K562 (cell line): ENCODE measurements around the gene MRPL40. TPM values are rescaled to one million over a fixed set of nuclear protein-coding genes. Genes with fewer than 3 reads are reported as not detected.

Experiments
- CCNT2 ChIP-seq: IDR thresholded peaks from 2 replicates; pipeline ENCODE4 v1.6.1; 2011; ENCODE audit warnings: borderline replicate concordance, low read depth, mild to moderate bottlenecking, moderate library complexity, mixed read lengths, low read length; ENCODE audit not compliant: insufficient read length; ENCODE audit errors: extremely low read depth
- CREBBP ChIP-seq: IDR thresholded peaks from one replicate; pipeline ENCODE4 v1.6.1; 2012; ENCODE audit warnings: low read depth, mild to moderate bottlenecking, control low read depth, inconsistent platforms, low read length
- CSDE1 ChIP-seq, 2 experiments: fragments of 450-650 bp; IDR thresholded peaks; 2 replicates each; pipeline ENCODE4 v1.6.1; 2016; ENCODE audit warnings: mild to moderate bottlenecking in 1 of 2
- E4F1 ChIP-seq: fragments of 250-450 bp; sonication (Bioruptor Pico); IDR thresholded peaks from 2 replicates; pipeline ENCODE4 v1.5.0; 2021; ENCODE audit warnings: mild to moderate bottlenecking, borderline replicate concordance
- EP400 ChIP-seq: fragments of 450-650 bp; IDR thresholded peaks from 2 replicates; pipeline ENCODE4 v1.6.1; 2017; ENCODE audit warnings: antibody characterized with exemption, mild to moderate bottlenecking, moderate library complexity
- HOXB6 ChIP-seq: fragments of 250-450 bp; sonication (Bioruptor Pico); IDR thresholded peaks from 2 replicates; pipeline ENCODE4 v1.5.1; 2022; ENCODE audit warnings: mild to moderate bottlenecking, borderline replicate concordance
- KLF6 ChIP-seq: fragments of 250-450 bp; sonication (Bioruptor Pico); IDR thresholded peaks from 2 replicates; pipeline ENCODE4 v1.4.0; 2020; ENCODE audit warnings: mild to moderate bottlenecking, moderate library complexity, borderline replicate concordance
- MIER1 ChIP-seq: fragments of 450-650 bp; IDR thresholded peaks from 2 replicates; pipeline ENCODE4 v1.6.1; 2016; ENCODE audit warnings: antibody characterized with exemption, mild to moderate bottlenecking, low read depth
- MYC ChIP-seq, 2 experiments: fragments of 250-450 bp in 1 of 2; sonication (Bioruptor Pico) in 1 of 2; IDR thresholded peaks; 2 replicates each; pipeline versions ENCODE4 v1.5.1 to v1.6.1; 2012 to 2021; ENCODE audit warnings: low read depth in 2 of 2, borderline replicate concordance in 1 of 2, improper control_type of control experiment in 1 of 2, low read length in 1 of 2, mild to moderate bottlenecking in 1 of 2, moderate library complexity in 1 of 2
- NR2C2 ChIP-seq, 2 experiments: fragments of 200-800 bp in 1 of 2; sonication (Bioruptor generic) in 1 of 2; sonication (generic) in 1 of 2; formaldehyde crosslinking in 1 of 2; IDR thresholded peaks; 2 replicates each; pipeline versions ENCODE4 v1.6.1 to v1.8.0; 2016 to 2022; ENCODE audit warnings: mild to moderate bottlenecking in 1 of 2, missing compliant biosample characterization in 1 of 2, missing genetic modification characterization in 1 of 2, missing genetic modification reagents in 1 of 2
- POU5F1 ChIP-seq: fragments of 150-350 bp; IDR thresholded peaks from 2 replicates; pipeline ENCODE4 v1.6.1; 2014; ENCODE audit warnings: borderline replicate concordance, low read length, low read depth, mild to moderate bottlenecking; ENCODE audit not compliant: partially characterized antibody
- RBM17 ChIP-seq: fragments of 200-400 bp; formaldehyde crosslinking; IDR thresholded peaks from 2 replicates; pipeline ENCODE4 v1.6.1; 2017; ENCODE audit warnings: low read depth, mild to moderate bottlenecking, low read length, borderline replicate concordance
- STAG1 ChIP-seq: sonication (generic); formaldehyde crosslinking; IDR thresholded peaks from 2 replicates; pipeline ENCODE4 v1.5.0; 2020; ENCODE audit warnings: missing genetic modification reagents, borderline replicate concordance
- ZC3H11A ChIP-seq: IDR thresholded peaks from 2 replicates; pipeline ENCODE4 v1.6.1; 2012; ENCODE audit warnings: low read depth, low read length, improper control_type of control experiment
- ZFPM2 ChIP-seq: fragments of 250-450 bp; sonication (Bioruptor Pico); IDR thresholded peaks from 2 replicates; pipeline ENCODE4 v1.5.1; 2022; ENCODE audit warnings: mild to moderate bottlenecking
- ZNF354B ChIP-seq: fragments of 250-450 bp; sonication (Bioruptor Pico); IDR thresholded peaks from 2 replicates; pipeline ENCODE4 v1.4.0; 2020
- ZNF408 ChIP-seq: fragments of 250-450 bp; sonication (Bioruptor Pico); IDR thresholded peaks from 2 replicates; pipeline ENCODE4 v1.4.0; 2020; ENCODE audit warnings: low read depth, mild to moderate bottlenecking, moderate library complexity
- polyA plus RNA-seq, 8 experiments: library from polyadenylated mRNA; depleted of rRNA in 4 of 8; stranded (reverse) in 5 of 8; unstranded in 3 of 8; fragments of >200 nt; fragmentation: Nextera tagmentation in 2 of 8; fragmentation: Illumina TruSeq in 1 of 8; extraction: Ambion mirVana in 2 of 8; extraction: Trizol in 1 of 8; gene quantifications; 2 replicates each; pipeline versions ENCODE4 v1.2.1 to v1.2.3, GENCODE V29; 2011 to 2014; ENCODE audit warnings: inconsistent platforms in 1 of 8, missing spikeins in 1 of 8
- total RNA-seq, 7 experiments: library from RNA; depleted of rRNA in 6 of 7; stranded (reverse); fragments of >200 nt in 6 of 7; fragmentation: Illumina TruSeq in 2 of 7; extraction: Trizol in 2 of 7; gene quantifications; 2 replicates each; pipeline versions ENCODE4 v1.2.1 to v1.2.3, GENCODE V29; 2011 to 2021; ENCODE audit warnings: low replicate concordance in 1 of 7
- TF ChIP-seq, protein P1 (sequence below): fragments of 250-450 bp; sonication (Bioruptor Pico); IDR thresholded peaks from 2 replicates; pipeline ENCODE4 v1.8.0; 2022; ENCODE audit warnings: inconsistent platforms, mild to moderate bottlenecking, moderate library complexity, borderline replicate concordance
- TF ChIP-seq, protein P2 (sequence below): IDR thresholded peaks from 3 replicates; pipeline ENCODE4 v1.6.1; 2011; ENCODE audit warnings: borderline replicate concordance, mild to moderate bottlenecking; ENCODE audit not compliant: insufficient read length, insufficient read depth

The MRPL40 gene
- total and polyA plus RNA-seq, 9 of the 15 experiments (the other 6 are each of a cell fraction or from before 2014, with no cell fraction given), result 132 to 652 (median 208) TPM

DNA sequence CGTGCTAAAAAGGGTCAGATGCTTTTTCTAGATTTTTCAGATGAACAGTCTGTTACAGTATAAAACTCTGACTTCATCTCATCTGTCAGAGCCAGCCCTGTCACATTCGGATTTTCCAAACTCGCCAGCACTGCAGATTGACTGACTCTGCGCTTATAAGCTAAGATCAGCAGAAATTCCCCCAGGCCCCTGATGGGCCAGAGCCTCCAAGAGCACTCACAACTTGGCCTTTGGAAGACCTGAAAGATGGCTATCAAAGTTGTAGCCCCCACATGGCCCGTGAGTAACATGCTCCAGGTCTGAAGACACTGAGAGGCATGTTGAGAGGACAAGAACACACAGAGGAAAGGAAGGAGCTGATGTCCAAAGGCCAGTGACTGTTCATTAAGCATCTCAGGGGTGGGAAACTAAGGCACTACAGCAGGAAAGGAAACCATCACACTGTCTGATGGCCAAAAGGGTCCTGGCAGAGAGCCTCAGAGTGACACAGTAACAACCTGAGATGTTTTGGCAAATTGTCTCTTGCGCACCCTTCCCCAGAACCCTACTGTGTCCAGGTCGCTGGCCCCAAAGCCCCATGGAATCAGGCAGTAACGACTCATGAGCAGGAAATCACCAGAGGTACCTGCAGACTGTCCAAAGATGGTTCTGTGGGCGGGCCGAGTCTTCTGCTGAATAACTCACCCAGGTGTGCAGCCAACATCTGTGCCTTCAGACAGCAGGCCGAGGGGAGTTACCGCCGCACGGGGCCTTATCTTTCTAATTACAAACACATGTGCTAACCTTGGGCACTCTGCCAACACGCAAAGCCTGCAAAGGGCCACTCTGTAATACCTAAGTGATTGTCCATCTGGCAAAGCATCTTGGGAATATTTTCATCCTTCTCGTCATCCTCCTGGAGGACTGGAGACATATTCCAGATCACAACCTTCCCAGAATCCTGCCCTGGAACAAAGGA, 24.4 kb upstream of the MRPL40 start (continued):
- 0 out of 2 replicates have a peak, but pooled peaks have one; percentile 20 for TF ChIP-seq NR2C2 (CRISPR knock-in tag; IDR thresholded peaks at IDR 0.05)
- no peak for TF ChIP-seq NR2C2 (tag; IDR thresholded peaks at IDR 0.05)
- no peak for TF ChIP-seq ZNF408
- no peak for TF ChIP-seq CSDE1 (IDR thresholded peaks at IDR 0.05)
- no peak for TF ChIP-seq CREBBP
- no peak; the same call in 1 of the 2 replicates for TF ChIP-seq EP400
- TF ChIP-seq HOXB6 (CRISPR knock-in tag), result no peak
- TF ChIP-seq, protein P1, sequence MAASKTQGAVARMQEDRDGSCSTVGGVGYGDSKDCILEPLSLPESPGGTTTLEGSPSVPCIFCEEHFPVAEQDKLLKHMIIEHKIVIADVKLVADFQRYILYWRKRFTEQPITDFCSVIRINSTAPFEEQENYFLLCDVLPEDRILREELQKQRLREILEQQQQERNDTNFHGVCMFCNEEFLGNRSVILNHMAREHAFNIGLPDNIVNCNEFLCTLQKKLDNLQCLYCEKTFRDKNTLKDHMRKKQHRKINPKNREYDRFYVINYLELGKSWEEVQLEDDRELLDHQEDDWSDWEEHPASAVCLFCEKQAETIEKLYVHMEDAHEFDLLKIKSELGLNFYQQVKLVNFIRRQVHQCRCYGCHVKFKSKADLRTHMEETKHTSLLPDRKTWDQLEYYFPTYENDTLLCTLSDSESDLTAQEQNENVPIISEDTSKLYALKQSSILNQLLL (CRISPR knock-in tag), result no peak
- TF ChIP-seq ZFPM2, result no peak
- no peak for TF ChIP-seq POU5F1
- TF ChIP-seq RBM17, result no peak
- TF ChIP-seq E4F1 (CRISPR knock-in tag), result no peak
- no peak for TF ChIP-seq KLF6 (CRISPR knock-in tag)
- TF ChIP-seq, protein P2, sequence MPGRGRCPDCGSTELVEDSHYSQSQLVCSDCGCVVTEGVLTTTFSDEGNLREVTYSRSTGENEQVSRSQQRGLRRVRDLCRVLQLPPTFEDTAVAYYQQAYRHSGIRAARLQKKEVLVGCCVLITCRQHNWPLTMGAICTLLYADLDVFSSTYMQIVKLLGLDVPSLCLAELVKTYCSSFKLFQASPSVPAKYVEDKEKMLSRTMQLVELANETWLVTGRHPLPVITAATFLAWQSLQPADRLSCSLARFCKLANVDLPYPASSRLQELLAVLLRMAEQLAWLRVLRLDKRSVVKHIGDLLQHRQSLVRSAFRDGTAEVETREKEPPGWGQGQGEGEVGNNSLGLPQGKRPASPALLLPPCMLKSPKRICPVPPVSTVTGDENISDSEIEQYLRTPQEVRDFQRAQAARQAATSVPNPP, result no peak
- no peak for TF ChIP-seq ZC3H11A
- TF ChIP-seq ZNF354B, result 0 out of 2 replicates have a peak, but pooled peaks have one; percentile 37
- peak; percentile 89 for TF ChIP-seq CCNT2
- no peak for TF ChIP-seq MIER1
- TF ChIP-seq MYC (IDR thresholded peaks at IDR 0.05; ENCODE audit: low read depth, low read length), result peak; percentile 88
- peak; percentile 61; the same call in 1 of the 2 replicates for TF ChIP-seq MYC (CRISPR knock-in tag; IDR thresholded peaks at IDR 0.05; ENCODE audit: borderline replicate concordance, low read depth)
- no peak for TF ChIP-seq STAG1 (CRISPR knock-in tag)
